NCI-H1105 (cell line): ENCODE data around the gene RNF175.
A peak's percentile ranks its signal among the peaks of the same experiment; 100 is the strongest.

Experiments
- DNase-seq: peaks from one replicate; lab custom pipeline; 2025; lab: John Stamatoyannopoulos, UW

Gene RNF175

DNA sequence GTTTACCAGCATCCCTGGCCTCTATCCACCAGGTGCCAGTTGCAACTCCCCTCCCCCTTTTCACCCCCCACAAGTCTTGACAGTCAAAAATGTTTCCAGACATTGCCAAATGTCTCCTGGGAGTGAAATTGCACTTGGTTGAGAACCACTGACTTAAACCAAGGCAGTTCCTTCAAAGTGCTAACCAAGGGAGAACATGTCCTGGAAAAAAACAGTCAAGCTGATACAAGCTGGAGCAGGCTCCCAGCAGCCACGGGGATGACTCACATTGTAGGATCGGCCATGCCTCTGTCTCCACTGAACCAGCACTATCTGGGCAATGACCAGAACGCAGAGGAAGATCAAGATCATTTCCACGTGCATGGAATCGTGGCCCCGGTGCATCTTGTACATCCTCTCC lies 11.4 kb downstream of the RNF175 start:
- no peak for DNase-seq

- no peak for DNase-seq
Measured at GRCh38 chr4:153747406-153747955, 12.3 kb downstream of the RNF175 start.

DNA sequence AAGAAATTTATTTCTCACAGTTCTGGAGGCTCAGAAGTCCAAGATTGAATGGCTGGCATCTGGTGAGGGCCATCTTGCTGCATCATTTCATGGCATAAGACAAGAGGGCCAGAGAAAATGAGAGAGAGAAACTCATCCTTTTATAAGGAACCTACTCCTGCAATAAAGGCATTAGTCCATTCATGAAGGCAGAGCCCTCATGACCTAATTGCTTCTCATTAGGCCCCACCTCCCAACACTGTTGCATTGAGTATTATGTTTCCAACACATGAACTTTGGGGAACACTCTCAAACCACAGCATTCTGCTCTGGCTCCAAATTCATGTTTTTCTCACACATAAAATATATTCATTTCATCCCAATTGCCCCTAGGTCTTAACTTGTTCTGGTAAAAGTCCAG lies 14.2 kb downstream of the RNF175 start:
- no peak for DNase-seq

- DNase-seq = no peak
Measured at GRCh38 chr4:153741541-153741940, 18.3 kb downstream of the RNF175 start.

DNA sequence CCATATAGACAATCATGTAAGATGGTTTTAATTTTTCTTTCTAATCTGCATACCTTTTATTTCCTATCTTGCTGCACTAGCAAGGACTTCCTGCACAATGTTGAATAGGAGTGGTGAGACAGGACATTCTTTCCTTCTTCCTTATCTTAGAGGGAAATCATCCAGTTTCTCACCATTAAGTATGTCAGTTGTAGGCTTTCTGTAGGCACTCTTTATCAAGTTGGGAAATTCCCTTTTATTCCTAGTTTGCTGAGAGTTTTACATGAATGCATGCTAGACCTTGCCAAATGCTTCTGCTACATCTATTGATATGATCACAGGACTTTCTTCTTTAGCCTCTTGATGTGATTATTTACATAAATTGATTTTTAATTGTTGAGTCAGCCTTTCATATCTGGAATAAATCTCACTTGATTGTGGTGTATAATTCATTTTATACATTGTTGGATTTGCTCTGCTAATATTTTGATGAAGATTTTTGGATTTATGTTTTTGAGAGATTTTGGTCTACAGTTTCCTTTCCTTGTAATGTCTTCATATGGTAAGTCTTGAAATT lies 23.8 kb downstream of the RNF175 start:
- no peak for DNase-seq

GRCh38 chr4:153733751-153734448 lies 25.9 kb downstream of the RNF175 start:
- DNase-seq = no peak

- no peak for DNase-seq
Measured at GRCh38 chr4:153731239-153731638, 28.6 kb downstream of the RNF175 start.

GRCh38 chr4:153729895-153730294 lies 29.9 kb downstream of the RNF175 start:
- DNase-seq = no peak

DNA sequence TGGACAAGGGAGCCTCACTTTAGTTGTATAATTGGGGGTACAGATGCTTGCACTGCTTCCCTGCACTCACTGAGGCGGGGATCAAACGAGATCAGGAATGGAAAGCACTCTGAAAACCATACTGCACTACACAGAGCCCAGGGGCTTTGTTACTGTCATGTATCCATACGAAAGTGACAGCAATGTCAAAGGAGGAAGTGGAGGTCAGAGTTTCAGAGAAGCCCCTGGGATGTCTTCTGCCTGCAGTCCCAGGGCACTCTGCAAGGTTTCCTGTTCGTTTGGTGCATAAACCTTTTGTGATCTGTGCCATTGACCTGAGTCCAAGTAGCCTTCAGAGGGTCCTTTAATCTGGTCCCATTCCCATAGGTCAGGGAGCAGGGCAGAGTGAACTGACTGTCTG lies 31.2 kb downstream of the RNF175 start:
- DNase-seq = no peak

DNA sequence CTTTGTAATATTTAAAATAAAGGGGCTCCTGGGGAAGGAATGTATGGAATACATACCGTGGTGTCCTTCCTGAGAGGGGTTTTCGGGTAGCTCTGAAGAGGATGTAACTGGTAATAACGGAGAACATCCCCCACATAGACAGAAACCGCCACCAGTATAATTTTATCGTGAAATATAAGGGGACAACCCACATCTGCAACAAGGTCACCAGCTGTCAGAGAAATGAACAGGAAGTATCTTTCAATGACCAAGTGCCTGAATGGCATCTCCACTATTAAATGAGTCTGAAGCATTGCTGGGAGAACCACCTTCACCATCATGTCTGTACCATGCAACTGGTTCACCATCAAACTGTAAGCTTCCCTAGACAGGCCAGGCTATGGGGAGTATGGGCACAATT lies 31.7 kb downstream of the RNF175 start:
- DNase-seq = no peak

DNA sequence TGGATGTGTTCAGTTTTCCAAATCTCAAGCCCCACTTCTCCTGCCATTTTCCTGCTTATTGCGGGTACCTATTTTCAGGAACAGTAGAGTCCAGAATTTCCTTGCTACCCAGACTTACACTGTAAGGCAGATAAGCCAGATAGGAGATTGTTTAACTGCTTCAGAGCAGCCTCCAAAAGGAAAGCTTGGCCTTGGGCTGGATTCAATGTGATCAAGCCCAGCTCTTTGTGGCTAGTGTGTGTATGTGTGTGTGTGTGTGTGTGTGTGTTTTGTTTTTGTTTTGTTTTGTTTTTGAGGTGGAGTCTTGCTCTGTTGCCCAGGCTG lies 34.0 kb downstream of the RNF175 start:
- DNase-seq = no peak

DNA sequence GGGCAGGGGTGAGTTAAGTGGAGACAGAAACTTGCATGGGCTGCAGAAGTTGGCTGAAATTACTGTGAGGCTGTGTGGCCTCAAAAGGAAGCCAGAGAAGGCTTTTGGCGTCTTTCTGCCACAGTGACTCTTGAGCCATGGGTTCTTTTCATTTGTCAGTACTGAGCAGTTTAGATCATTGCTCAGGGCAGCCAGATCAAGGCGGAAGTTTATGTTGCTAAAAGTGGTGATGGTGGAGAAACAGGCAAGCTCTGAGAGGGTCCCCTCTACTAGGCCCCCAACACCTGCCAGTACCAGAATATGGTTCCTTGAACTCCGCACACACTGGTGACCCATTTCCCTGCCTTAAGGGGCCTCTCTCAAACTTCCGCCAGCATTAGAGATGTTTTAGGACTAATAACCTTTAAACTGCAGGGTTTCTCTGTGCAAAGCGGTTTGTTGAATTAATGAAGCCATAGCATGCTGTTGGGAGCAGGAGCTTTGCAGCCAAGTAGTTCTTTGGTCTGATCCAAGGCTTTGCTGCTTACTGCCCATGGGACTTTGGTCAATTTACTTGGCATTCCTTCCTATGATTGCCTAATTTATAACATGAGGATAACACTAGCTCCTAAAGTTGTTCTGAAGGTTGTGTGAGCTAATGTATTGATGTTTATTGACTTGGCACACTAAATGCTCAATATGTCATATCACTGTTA lies 34.5 kb downstream of the RNF175 start:
- no peak for DNase-seq

- no peak for DNase-seq
Measured at GRCh38 chr4:153724606-153725005, 35.2 kb downstream of the RNF175 start.

- no peak for DNase-seq
Measured at GRCh38 chr4:153722036-153722435, 37.8 kb downstream of the RNF175 start.

DNA sequence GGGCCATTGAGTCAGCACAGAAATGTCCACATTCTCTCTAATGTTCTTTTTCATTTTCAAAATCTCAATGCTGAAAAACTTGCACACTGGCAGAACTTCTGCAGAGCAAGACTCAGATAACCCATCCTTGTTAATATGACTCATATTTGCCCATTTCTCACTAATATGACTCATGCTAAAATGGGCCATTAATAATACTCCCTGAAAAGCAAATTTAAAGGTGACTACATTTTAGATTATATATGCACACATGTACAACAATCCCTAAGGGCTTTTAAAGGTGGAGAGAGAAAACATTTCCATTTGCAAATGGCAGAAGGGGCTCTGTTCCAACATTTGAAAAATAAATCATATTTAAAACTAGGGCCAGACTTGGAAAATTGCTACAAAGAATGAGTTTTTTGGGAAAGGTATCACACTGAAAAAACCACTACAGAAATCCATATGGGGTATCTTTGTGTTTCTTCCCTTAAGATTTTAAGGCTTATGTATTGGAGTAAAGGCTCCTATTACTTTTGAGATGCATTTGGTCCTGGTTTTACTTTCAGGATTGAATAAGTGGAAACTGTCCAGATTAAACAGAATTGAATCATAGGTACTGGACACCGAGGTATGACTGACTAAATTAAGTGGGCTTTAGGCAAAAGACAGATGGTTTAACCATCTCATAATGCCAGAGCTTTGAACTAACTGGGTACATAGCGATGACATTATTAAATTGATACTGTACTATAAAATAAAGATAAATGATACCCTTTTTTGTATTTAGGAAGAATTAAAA lies 45.8 kb downstream of the RNF175 start:
- DNase-seq = no peak

- DNase-seq = no peak
Measured at GRCh38 chr4:153710681-153711080, 49.1 kb downstream of the RNF175 start.

- DNase-seq = no peak
Measured at GRCh38 chr4:153706519-153706918, 53.3 kb downstream of the RNF175 start.

DNA sequence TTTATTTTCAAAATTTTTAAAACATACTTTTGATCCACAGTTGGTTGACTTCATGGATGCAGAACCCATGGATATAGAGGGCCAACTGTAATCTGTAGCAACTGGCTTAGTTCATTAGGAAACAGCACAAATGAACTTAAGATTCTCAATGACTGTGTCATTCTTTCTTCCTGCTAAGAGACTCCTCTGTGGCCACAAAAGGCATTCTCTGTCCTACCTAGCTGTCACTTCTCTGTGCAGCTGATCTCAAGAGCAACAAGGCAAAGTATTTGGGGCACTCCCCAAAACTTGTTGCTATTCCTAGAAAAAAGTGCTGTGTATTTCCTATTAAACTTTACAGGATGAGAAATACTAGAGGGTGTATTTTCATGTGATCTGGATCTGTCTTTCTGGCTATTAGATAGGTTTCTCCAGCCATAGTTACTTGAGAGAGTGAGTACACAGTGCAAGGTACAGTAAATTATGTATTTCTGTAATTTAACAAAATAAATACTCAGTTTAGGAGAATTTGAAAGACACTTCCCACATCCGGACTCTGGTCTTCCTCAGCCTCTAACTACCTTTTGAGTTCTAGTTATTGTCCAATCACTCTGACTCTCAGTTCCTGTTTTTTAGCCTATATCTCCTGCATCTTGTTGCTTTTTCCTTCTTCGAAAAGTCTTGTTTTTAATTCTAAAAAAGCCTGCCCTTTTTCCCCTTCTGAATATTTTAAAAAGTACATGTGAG lies 53.9 kb downstream of the RNF175 start:
- no peak for DNase-seq

DNA sequence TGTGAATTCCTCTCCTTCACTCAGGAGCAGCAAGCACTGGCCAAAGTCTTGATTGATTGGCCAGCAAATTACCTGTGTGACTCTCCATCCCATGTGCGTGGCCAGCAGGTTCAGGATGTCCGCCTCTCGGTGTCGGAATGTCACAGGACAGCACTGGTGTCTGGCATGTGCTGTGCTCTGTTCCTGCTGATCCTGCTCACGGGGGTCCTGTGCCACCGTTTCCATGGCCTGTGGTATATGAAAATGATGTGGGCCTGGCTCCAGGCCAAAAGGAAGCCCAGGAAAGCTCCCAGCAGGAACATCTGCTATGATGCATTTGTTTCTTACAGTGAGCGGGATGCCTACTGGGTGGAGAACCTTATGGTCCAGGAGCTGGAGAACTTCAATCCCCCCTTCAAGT lies 55.3 kb downstream of the RNF175 start:
- DNase-seq = no peak

DNA sequence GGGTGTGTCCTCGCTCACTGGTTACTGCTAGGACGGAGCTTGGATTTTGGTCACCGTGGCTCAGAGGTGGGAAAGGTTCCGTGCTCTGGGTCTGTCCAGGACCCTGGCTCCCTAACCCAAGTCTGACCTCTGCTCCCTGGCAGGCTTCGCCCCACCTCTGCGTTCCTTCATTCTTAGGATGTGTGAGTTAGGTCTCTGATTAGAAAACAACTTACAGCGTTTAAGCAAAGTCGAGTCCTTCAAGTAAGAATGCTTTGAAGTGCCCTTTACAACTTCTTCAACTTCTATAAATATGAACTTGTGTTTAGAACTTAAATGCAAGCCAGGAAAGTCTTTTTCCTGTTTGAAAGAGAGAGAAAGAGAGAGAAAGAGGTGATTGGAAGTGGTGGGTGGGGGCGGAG lies 74.9 kb downstream of the RNF175 start:
- no peak for DNase-seq

GRCh38 chr4:153684182-153684970 lies 75.4 kb downstream of the RNF175 start, which contains the start of gene TLR2:
TSS of gene TLR2 (plus strand) at chr4:153684280. CDS start at chr4:153702908, 18,628 bp downstream.
- DNase-seq = peak; percentile 9
